OCI-LY7 (cell line): ENCODE measurements around the gene NSMCE1. TPM values are rescaled to one million over a fixed set of nuclear protein-coding genes. Genes with fewer than 3 reads are reported as not detected.

ENCODE experiments used
- BruUV-seq: library from RNA; stranded (reverse); fragments of 400-500 nt; replicated peaks from 2 replicates; lab custom pipeline; 2021; lab: Mats Ljungman, UMichigan
- CTCF ChIA-PET: fragments of 300-600 bp; sonication (Branson Sonifier 250); formaldehyde crosslinking; loops from one replicate; lab custom pipeline; 2022; ENCODE audit warnings: antibody characterized with exemption; ENCODE audit not compliant: unreplicated experiment; lab: Charles Lee
- POLR2A ChIA-PET: fragments of 300-600 bp; sonication (Branson Sonifier 250); formaldehyde crosslinking; loops from one replicate; lab custom pipeline; 2022; ENCODE audit warnings: antibody characterized with exemption; lab: Charles Lee
- DNase-seq: peaks from one replicate; pipeline ENCODE4 v3.0.0-alpha.2; 2015; ENCODE audit warnings: low spot score
- H2AFZ ChIP-seq: fragments of 200-600 bp; sonication (generic), shearing (Covaris generic); 2 replicates; pipeline ENCODE4 v1.6.1; 2014; ENCODE audit warnings: mild to moderate bottlenecking, antibody characterized with exemption, low read length, moderate library complexity
- H3K27ac ChIP-seq: fragments of 200-600 bp; sonication (generic); 2 replicates; pipeline ENCODE4 v1.5.1; 2014; ENCODE audit warnings: mixed run types, low read depth, mild to moderate bottlenecking, moderate library complexity, low read length, inconsistent platforms; ENCODE audit not compliant: poor library complexity, severe bottlenecking
- H3K36me3 ChIP-seq: fragments of 200-600 bp; sonication (generic); 2 replicates; pipeline ENCODE4 v1.6.1; 2014; ENCODE audit warnings: mild to moderate bottlenecking, antibody characterized with exemption, low read length, moderate library complexity, mixed read lengths; ENCODE audit not compliant: insufficient read depth
- H3K4me1 ChIP-seq: fragments of 200-600 bp; sonication (generic); 2 replicates; pipeline ENCODE4 v1.5.1; 2014; ENCODE audit warnings: mild to moderate bottlenecking, low read length; ENCODE audit not compliant: insufficient read depth, poor library complexity, severe bottlenecking
- H3K4me2 ChIP-seq: fragments of 200-600 bp; sonication (generic); 2 replicates; pipeline ENCODE4 v1.6.1; 2014; ENCODE audit warnings: mild to moderate bottlenecking, low read length
- H3K4me3 ChIP-seq: fragments of 200-600 bp; sonication (generic); 2 replicates; pipeline ENCODE4 v1.5.1; 2014; ENCODE audit warnings: mild to moderate bottlenecking, low read depth, low read length; ENCODE audit not compliant: poor library complexity, severe bottlenecking
- H3K79me2 ChIP-seq: fragments of 200-600 bp; sonication (generic); 2 replicates; pipeline ENCODE4 v1.6.1; 2016; ENCODE audit warnings: low read depth, mild to moderate bottlenecking, low read length, moderate library complexity, mixed read lengths; ENCODE audit not compliant: insufficient read depth
- H3K9me2 ChIP-seq: fragments of 200-600 bp; sonication (generic); 2 replicates; pipeline ENCODE4 v1.6.1; 2016; ENCODE audit warnings: mild to moderate bottlenecking, low read length, mixed read lengths; ENCODE audit not compliant: insufficient read depth
- H3K9me3 ChIP-seq: fragments of 200-600 bp; sonication (generic); 2 replicates; pipeline ENCODE4 v1.6.1; 2014; ENCODE audit warnings: mild to moderate bottlenecking, mixed run types, low read length, mixed read lengths
- H4K20me1 ChIP-seq: fragments of 200-600 bp; sonication (generic); 2 replicates; pipeline ENCODE4 v1.6.1; 2014; ENCODE audit warnings: mild to moderate bottlenecking, antibody characterized with exemption, low read length, moderate library complexity, mixed read lengths; ENCODE audit not compliant: insufficient read depth
- CTCF ChIP-seq: fragments of 200-600 bp; sonication (generic); conservative IDR thresholded peaks from 2 replicates; pipeline ENCODE4 v1.5.1; 2014; ENCODE audit warnings: mild to moderate bottlenecking, antibody characterized with exemption, low read length, moderate library complexity, mixed read lengths
- EZH2phosphoT487 ChIP-seq: fragments of 200-600 bp; sonication (generic); IDR thresholded peaks from 2 replicates; pipeline ENCODE4 v1.6.1; 2018; ENCODE audit warnings: low read depth, borderline replicate concordance, mild to moderate bottlenecking, mixed run types, antibody characterized with exemption, low read length, moderate library complexity, mixed read lengths
- intact Hi-C: fragments of 100-400 bp; cut with micrococcal nuclease; formaldehyde crosslinking; loops from one replicate; pipeline ENCODE4 v1.10.0; 2022; ENCODE audit not compliant: unreplicated experiment
- total RNA-seq, 2 experiments: library from RNA; depleted of rRNA in 1 of 2; stranded (reverse); fragments of >200 nt in 1 of 2; shearing (Covaris generic) in 1 of 2; gene quantifications; 2 replicates each; pipeline ENCODE4 v1.2.3, GENCODE V29; 2014 to 2022

Gene NSMCE1
- total RNA-seq, 2 experiments from 2014 or later, result 51.1 to 84.0 TPM

- Histone ChIP-seq H2AFZ (no peak overlapping the region), H4K20me1 (no peaks in the 10 kb centered on the region), H3K4me2 (no peak overlapping the region), H3K79me2 (peaks cover 15% of the 10 kb centered on the region; the same call in 1 of the 2 replicates), H3K4me3 (no peak overlapping the region), H3K4me1 (peaks cover 78% of the 10 kb centered on the region), H3K27ac (peak overlapping the region; percentile 54), H3K9me3 (no peaks in the 10 kb centered on the region; the same call in 1 of the 2 replicates), H3K36me3 (no peaks in the 10 kb centered on the region), H3K9me2 (no peaks in the 10 kb centered on the region)
- no peak for DNase-seq
- CTCF ChIA-PET, result interaction anchor here (0.8 kb wide), 1 partner anchor 37 kb away, joined by 3 read pairs; no protein-coding TSS in a partner anchor
- POLR2A ChIA-PET, result interaction anchor here (0.6 to 2.8 kb wide), 4 partner anchors 27 to 108 kb away, joined by 3 to 15 read pairs (median 4); no protein-coding TSS in a partner anchor
- no TSS peak for BruUV-seq
- no peak for TF ChIP-seq CTCF
- no peak for TF ChIP-seq EZH2phosphoT487
- intact Hi-C loops, result no loop called here
Measured at GRCh38 chr16:27272076-27272475, 3.5 kb upstream of the NSMCE1 start.

GRCh38 chr16:27270349-27270748 is 1.8 kb upstream of the NSMCE1 start:
- DNase-seq, result no peak
- Histone ChIP-seq H3K27ac (peak overlapping the region; percentile 54), H3K36me3 (no peaks in the 10 kb centered on the region), H2AFZ (peak overlapping the region; percentile 28; the same call in 1 of the 2 replicates), H3K4me3 (no peak overlapping the region), H3K79me2 (peaks cover 20% of the 10 kb centered on the region; the same call in 1 of the 2 replicates), H3K9me2 (no peaks in the 10 kb centered on the region), H3K4me2 (peak overlapping the region; percentile 36), H3K9me3 (no peaks in the 10 kb centered on the region; the same call in 1 of the 2 replicates), H4K20me1 (no peaks in the 10 kb centered on the region), H3K4me1 (peaks cover 75% of the 10 kb centered on the region)
- intact Hi-C loops, result no loop called here
- TF ChIP-seq EZH2phosphoT487 (no peak), CTCF (no peak)
- CTCF ChIA-PET, result interaction anchor here (0.9 kb wide), 1 partner anchor 158 kb away, joined by 3 read pairs; no protein-coding TSS in a partner anchor
- POLR2A ChIA-PET, result interaction anchor here (1.0 to 1.4 kb wide), 4 partner anchors 12 to 67 kb away, joined by 3 to 5 read pairs (median 4); partner anchors contain the start of gene KDM8
- no TSS peak for BruUV-seq
